Measurements from ENCODE around the gene XRCC2. TPM values are rescaled to one million over a fixed set of nuclear protein-coding genes. Genes with fewer than 3 reads are reported as not detected.

XRCC2 gene
- total and polyA plus RNA-seq, 2 experiments from 2014 or later: 3.4 to 4.1 TPM

DNA sequence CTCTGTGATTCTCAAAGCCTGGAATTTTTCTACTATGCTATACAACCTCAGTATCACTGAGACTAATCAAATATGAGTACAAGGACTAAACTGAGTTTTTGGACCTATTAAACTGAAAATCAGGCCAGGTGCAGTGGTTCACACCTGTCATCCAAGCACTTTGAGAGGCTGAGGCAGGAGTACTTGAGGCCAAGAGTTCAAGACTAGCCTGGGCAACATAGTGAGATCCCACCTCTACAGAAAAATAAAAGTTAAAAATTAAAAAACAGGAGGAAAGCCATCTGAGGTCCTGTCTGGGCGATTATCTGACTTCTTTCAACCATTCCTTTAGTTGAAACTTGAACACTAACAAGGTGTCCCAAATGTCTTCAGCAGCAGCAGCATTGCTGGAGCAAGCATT, 7.0 kb downstream of the XRCC2 start:
- no peaks in the 10 kb centered on the region for H3K9me3 ChIP-seq (ENCODE audit: low read depth)
- H3K4me1 ChIP-seq (ENCODE audit: low read depth): no peaks in the 10 kb centered on the region
- no peaks in the 10 kb centered on the region for H3K36me3 ChIP-seq
- no peaks in the 10 kb centered on the region for H3K27me3 ChIP-seq
- DNase-seq (ENCODE audit: low read depth in 1 of 2, low spot score in 1 of 2): no peak
- TF ChIP-seq, protein P1, sequence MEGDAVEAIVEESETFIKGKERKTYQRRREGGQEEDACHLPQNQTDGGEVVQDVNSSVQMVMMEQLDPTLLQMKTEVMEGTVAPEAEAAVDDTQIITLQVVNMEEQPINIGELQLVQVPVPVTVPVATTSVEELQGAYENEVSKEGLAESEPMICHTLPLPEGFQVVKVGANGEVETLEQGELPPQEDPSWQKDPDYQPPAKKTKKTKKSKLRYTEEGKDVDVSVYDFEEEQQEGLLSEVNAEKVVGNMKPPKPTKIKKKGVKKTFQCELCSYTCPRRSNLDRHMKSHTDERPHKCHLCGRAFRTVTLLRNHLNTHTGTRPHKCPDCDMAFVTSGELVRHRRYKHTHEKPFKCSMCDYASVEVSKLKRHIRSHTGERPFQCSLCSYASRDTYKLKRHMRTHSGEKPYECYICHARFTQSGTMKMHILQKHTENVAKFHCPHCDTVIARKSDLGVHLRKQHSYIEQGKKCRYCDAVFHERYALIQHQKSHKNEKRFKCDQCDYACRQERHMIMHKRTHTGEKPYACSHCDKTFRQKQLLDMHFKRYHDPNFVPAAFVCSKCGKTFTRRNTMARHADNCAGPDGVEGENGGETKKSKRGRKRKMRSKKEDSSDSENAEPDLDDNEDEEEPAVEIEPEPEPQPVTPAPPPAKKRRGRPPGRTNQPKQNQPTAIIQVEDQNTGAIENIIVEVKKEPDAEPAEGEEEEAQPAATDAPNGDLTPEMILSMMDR (IDR thresholded peaks at IDR 0.05; ENCODE audit: low read depth, low read length): no peak
- H3K27ac ChIP-seq: no peak overlapping the region
- no peak overlapping the region for H3K4me3 ChIP-seq

DNA sequence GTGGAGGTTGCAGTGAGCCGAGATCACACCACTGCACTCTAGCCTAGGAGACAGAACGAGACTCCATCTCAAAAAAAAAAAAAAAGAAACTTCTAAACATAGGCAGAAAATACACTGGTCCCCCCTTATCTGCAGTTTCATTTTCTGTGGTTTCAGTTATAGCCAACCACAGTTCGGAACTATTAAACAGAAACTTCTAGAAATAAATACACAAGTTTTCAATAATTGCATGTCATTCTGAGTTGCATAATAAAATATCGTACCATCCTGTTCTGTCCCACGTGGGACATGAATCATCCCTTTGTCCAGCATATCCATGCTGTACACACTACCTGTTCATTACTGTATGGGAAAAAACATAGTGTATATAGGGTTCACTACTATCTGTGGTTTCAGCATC, 8.0 kb downstream of the XRCC2 start:
- Histone ChIP-seq H3K27me3 (no peaks in the 10 kb centered on the region), H3K27ac (no peak overlapping the region), H3K4me3 (no peak overlapping the region), H3K4me1 (ENCODE audit: low read depth) (no peaks in the 10 kb centered on the region), H3K36me3 (no peaks in the 10 kb centered on the region), H3K9me3 (ENCODE audit: low read depth) (no peaks in the 10 kb centered on the region)
- TF ChIP-seq, protein P1 (IDR thresholded peaks at IDR 0.05; ENCODE audit: low read depth, low read length): no peak
- peak in 1 of 2 donors; percentile 24 for DNase-seq (ENCODE audit: low read depth in 1 of 2, low spot score in 1 of 2)

DNA sequence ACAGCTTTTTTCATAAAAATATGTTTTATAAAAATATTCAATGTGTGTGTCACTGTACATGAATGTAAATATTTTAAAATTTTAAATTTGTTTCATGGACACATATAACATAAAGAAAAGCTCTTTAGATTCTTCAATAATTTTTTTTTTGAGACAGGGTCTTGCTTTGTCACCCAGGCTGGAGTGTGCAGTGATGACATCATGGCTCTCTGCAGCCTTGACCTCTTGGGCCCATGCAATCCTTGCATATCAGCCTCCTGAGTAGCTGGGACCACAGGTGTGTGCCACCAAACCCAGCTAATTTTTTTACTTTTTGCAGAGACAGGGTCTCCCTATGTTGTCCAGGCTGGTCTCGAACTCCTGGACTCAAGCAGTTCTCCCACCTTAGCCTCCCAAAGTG, 9.9 kb downstream of the XRCC2 start:
- Histone ChIP-seq H3K4me1 (ENCODE audit: low read depth) (peaks cover 7% of the 10 kb centered on the region), H3K27ac (no peak overlapping the region), H3K9me3 (ENCODE audit: low read depth) (no peaks in the 10 kb centered on the region), H3K27me3 (no peaks in the 10 kb centered on the region), H3K36me3 (no peaks in the 10 kb centered on the region), H3K4me3 (no peak overlapping the region)
- DNase-seq (ENCODE audit: low read depth in 1 of 2, low spot score in 1 of 2): no peak
- TF ChIP-seq, protein P1 (IDR thresholded peaks at IDR 0.05; ENCODE audit: low read depth, low read length): no peak

DNA sequence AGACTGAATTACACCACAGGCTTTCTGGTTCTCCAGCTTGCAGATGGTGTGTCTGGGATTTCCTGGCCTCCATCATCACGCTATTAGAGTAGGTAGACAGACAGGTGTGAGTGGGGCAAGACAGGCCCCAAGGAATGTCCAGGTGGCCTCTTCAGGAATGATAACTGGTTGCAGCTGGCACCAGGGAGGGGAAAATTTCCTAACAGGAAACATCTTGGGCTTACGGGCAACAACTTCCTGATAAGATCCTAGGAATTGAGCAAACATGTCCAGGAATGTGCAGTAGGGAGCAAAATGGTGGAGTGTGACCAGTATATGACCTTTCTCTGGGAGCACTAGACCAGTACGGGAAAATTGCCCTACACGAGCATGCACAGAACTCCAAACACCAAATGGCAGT, 11.3 kb downstream of the XRCC2 start:
- Histone ChIP-seq H3K36me3 (no peaks in the 10 kb centered on the region), H3K27ac (no peak overlapping the region), H3K9me3 (ENCODE audit: low read depth) (no peaks in the 10 kb centered on the region), H3K4me1 (ENCODE audit: low read depth) (peaks cover 14% of the 10 kb centered on the region), H3K4me3 (no peak overlapping the region), H3K27me3 (no peaks in the 10 kb centered on the region)
- peak in 1 of 2 donors; percentile 87 for DNase-seq (ENCODE audit: low read depth in 1 of 2, low spot score in 1 of 2)
- TF ChIP-seq, protein P1 (IDR thresholded peaks at IDR 0.05; ENCODE audit: low read depth, low read length): no peak

DNA sequence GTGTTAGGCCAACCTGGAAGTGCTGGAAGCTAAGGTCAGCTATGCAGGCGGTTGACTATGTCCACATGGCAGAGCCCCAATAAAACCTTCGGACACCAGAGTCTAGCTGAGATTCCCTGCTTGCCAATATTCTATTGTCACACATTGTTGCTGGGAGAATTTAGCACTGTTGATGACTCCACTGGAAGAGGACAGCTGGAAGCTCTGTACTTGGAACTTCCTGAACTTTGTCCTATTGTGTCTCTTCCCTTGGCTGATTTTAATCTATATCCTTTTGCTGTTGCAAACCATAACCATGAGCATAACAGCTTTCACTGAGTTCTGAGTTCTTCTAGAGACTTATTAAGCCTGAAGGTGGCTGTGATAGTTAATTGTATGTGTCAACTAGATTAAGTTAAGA, 12.0 kb downstream of the XRCC2 start:
- TF ChIP-seq, protein P1 (IDR thresholded peaks at IDR 0.05; ENCODE audit: low read depth, low read length): no peak
- Histone ChIP-seq H3K9me3 (ENCODE audit: low read depth) (no peaks in the 10 kb centered on the region), H3K27me3 (no peaks in the 10 kb centered on the region), H3K27ac (no peak overlapping the region), H3K4me1 (ENCODE audit: low read depth) (peaks cover 14% of the 10 kb centered on the region), H3K36me3 (no peaks in the 10 kb centered on the region), H3K4me3 (no peak overlapping the region)
- no peak for DNase-seq (ENCODE audit: low read depth in 1 of 2, low spot score in 1 of 2)

All from cardiac muscle cell (in vitro differentiated cells and primary cell).